ENCODE measurements around the gene CPA3.

The CPA3 gene, protein sequence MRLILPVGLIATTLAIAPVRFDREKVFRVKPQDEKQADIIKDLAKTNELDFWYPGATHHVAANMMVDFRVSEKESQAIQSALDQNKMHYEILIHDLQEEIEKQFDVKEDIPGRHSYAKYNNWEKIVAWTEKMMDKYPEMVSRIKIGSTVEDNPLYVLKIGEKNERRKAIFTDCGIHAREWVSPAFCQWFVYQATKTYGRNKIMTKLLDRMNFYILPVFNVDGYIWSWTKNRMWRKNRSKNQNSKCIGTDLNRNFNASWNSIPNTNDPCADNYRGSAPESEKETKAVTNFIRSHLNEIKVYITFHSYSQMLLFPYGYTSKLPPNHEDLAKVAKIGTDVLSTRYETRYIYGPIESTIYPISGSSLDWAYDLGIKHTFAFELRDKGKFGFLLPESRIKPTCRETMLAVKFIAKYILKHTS

DNA sequence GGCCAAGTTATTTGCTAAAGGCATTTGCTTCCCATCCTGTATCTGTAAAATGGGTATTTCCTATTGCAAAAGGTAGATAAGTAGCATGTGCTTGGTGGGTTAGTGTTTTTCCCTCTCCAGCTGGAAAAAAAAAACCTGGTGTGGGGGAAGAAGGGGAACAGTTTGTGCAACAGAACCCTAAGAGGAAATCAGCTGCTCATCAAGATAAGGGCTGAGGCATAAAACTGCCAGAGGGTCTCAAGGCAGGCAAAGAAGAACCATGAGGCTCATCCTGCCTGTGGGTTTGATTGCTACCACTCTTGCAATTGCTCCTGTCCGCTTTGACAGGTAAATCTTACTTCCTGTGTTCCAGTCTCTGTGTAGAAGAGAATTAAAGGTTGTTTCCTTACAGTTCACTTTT, at the start of gene CPA3:
Gene CPA3, plus strand, starts transcription at position 248 of the 400 bp plus-strand sequence. Its CDS starts 12 bp downstream, at position 260.
- DNase-seq = no peak

DNA sequence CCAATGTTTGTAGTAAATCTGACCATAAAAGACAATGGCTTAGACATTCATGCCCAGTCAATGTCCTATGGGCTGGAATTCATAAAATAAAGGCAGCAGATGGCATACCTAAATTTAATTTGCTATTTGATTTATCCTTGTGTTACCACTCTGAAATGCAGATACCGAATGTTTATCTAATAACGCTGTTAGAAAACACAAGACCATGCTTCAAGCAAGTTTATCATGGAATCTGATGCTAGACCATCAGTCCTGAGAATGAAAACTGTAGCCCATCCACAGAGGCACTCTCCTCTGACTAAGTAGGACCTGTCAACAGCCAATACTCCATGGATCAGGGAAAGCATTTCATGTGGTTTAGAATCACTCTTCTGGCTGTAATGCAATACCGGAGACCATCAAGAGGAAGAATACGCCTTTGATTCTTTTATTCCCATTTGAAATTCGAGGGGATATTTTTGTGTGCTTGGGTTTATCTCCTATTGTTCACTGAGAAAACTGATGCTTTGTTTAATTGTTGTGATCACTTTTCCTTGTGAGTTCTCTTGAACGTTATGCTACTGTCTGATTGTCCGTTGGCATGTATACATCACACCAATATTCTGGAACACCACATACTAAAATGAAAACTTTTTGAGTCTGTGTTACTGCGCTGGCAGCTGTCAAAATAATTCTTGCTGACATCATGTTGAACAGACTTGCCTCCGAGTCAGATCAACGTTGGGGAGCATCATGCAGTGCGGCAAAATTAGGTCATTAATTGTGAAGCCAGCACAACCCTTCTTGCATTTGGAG, 49.6 kb upstream of the CPA3 start:
- no peak for DNase-seq

DNA sequence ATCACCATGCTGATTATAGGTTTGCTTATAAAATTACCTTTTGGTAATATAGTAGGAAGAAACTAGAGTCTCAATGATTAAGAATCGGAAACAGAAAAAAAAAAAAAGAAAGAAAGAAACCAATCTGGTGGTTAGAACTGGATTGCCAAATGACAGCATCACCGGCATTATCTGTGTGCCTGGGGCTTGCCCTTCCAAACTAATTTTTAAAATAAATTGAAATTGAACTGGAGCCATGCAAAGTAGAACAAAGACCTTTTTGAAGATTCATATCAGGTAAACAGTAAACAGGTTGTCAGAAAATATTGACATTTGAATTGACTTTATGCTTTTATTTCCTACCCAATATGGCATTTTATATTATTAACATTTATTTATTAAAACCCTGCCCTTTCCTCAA, 48.7 kb upstream of the CPA3 start:
- DNase-seq = no peak

DNA sequence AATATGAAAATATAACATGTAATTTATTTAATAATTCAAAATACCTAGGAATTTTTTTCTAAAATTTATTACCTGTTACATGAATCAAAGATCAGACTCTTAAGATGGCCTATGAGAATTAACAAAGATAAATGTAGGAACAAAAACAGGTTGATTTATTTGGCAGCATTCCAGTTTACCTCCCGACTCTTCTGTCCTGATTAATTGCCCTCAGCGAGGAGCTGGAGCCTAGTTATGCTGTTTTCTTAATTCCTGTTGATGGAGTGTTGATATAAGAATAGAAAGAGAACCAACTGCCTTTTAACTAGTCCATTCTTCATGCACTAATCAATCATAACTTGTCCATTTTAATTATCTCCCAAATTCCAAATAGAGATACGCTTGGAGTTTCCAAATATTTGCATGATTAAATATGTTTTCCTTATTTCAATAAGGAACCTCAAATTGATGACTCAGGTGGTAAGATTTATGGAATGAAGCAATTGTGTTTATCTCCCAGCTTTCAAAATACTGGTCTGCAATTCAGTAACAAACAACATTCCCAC, 48.0 kb upstream of the CPA3 start:
- no peak for DNase-seq

DNA sequence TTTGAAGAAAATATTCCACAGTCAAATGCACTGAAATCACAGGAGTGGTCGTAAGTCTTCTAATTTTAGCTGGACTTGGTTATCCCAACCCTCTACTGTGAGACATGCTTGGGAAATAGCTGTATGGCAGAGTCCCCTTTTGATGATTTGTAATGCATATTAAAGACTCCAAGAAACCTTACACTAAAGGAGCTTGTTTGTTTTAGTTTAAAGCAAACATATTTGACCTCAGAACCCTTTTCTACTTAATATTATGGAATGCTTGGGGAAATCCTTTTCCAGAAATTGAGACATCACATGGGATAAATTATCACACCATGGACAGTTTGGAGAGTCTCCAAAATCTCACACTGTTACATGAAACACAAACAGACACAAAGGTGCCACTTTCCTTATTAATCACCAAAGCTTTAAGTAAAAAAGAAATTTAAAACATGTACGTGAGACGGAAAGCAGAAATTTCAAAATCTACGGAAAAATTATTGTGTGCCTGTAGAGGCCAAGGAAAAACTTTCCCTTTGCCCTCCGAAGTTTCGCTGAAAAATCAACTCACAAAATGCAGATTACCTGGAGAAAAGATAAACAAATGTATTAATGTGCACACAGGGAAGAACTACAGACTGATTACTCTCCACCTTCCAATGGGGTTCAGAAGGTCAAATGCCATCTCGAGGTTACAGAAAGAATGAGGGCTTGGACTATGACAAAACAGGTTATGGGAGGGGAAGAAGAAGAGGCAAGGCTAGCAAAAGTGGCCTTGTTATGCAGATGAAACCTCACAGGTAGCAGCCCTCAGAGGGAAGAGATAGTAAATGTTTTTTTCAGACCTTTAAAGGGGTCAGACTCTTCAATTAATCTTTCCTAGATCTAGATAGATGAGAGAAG, 44.5 kb upstream of the CPA3 start:
- DNase-seq = no peak

DNA sequence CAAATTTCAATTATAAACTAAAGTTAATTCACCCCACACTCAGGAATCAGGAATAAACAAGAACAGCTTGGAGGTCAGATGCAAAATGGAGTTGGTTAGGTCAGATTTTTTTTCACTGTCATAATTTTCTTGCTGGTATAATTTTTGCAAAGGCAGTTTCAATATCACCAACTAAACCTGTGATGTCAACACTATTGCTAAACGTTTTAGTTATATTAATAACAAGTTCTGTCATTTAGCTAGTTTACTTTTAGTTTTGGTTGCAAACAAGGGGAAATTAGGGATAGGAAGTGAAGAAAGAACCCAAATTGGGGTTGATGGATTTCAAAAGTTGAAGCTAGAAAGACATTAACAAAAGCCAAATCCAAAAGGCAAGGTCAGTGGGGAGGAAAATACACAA, 42.1 kb upstream of the CPA3 start:
- DNase-seq = no peak

DNA sequence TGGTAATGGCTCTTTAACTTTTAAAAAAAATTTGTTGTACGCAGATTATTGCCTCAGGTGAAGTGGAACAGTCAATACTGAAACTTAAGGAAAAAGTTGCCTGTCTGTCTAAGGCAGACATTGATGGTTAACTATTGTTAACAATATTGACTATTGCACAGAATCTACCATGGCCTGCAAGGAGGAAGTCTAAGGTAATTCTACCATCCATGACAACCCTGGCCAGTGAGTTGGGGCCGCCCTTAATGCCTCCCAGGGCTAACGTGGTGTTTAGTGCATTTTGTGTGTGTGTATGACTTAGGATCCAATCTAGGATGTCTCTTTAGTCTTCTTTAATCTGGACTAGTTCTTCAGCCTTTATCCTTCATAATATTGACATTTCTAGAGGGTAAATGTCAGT, 39.6 kb upstream of the CPA3 start:
- no peak for DNase-seq

DNA sequence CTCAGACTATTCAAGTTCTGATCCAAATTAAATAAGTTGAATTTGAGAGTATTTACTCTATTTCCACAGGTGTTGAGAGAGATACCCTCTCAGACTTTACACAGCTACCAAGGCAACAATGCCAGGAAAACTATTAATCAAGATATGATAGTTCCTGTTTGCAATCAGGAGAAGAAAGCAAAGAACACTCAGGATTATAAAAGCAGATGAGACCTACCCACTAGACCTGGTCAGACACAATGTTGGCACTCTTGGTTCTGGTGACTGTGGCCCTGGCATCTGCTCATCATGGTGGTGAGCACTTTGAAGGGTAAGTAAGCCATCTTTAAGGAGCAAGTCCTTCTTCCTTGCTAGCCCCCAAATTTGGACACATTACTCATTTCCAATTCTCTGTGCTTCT, 37.5 kb upstream of the CPA3 start, which contains the start of gene CPB1:
Gene CPB1, plus strand, starts transcription at position 227 of the 400 bp plus-strand sequence. Its CDS starts 13 bp downstream, at position 240.
- DNase-seq = no peak

DNA sequence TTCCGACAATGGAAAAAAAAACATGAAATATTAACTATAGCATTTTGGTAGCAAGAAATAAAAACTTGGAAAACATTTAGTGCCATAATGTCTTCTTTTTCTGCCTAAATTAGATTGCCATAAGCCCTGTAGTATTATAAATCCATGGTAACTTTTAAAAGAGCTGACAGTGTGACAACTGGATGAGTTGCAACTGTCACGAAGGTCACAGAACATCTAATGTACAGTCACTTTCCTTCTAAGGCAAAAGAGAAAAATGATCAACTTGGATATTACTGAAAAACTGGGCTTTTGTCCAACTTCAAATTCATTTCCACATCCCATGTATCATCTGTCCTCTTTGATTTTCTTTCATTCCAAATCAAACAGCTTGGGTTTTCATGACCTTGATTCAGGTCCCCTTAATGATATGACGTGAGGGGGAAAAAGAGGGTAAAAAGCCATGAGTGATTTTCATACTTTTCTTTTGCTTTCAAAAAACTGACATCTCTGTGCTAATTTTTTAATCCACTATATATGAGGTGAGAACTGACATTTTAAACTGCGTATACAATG, 36.9 kb upstream of the CPA3 start:
- DNase-seq = no peak

DNA sequence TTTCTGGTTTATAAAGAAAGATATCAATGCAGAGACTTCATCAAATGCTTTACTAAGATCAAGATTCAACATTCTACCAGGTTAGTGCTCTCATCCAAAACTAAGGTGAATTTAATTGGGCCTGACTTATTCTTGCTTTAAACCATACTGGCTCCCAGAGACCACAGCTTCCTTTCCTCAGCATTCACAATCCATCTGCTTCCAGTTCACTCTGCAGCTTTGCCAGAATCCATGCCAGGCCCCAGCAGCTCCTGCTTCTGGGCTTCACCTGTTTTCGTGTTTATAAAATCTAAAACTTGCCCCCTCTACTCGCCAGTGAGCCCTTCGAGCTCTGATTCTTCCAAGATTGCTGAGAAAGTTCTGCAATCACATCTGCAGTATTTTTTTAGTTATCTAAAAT, 35.2 kb upstream of the CPA3 start:
- DNase-seq = no peak

DNA sequence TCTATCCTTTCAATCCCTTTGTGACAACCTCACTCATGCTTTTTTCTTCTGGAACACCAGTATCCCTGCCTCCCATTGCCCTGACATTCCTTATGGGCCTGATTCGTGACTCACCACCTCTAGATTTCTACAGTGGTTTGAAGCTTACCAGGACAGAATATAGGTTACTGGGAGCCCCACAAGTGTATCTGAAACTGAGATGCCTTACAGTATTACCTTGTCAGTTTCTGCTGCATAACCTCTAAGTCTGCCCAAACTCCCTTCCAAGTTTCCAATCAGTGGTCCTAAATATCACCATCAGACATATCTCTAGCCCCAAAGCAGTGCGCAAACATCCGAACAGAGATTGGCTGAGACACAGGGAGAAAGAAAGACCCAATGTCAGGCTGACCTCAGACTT, 31.9 kb upstream of the CPA3 start:
- no peak for DNase-seq

DNA sequence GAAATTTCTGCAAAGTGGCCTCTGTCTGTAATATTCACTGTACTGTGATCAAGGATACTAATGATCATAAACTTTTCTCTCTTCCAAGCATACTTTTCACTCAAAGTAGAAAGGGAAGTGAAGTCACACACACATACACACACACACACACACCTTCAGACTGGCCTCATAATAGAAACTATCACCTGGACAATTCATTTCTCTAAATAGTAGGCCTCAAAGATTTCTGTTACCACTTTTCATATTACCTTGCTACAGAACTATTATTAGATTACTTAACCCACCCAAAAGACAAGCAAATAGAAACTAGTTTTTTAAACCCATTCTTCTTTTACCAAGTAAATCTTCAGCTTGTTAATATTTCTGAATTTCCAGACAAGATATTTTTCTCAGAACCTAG, 25.3 kb upstream of the CPA3 start:
- DNase-seq = no peak

DNA sequence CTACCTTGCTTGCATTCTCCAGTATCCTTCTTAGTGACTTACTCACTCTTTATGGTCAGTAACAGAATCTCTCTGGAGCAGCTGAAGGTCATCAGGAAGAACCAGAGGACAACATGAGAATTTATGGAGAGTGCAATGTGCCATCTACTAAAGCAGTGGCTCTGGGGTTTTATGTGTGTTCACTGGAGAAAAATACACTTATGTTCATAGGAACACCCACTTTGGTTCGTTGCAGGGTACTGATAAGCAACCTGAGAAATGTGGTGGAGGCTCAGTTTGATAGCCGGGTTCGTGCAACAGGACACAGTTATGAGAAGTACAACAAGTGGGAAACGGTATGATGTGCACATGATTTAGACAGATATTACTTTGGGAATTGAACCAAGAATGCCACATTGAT, 24.6 kb upstream of the CPA3 start:
- no peak for DNase-seq

DNA sequence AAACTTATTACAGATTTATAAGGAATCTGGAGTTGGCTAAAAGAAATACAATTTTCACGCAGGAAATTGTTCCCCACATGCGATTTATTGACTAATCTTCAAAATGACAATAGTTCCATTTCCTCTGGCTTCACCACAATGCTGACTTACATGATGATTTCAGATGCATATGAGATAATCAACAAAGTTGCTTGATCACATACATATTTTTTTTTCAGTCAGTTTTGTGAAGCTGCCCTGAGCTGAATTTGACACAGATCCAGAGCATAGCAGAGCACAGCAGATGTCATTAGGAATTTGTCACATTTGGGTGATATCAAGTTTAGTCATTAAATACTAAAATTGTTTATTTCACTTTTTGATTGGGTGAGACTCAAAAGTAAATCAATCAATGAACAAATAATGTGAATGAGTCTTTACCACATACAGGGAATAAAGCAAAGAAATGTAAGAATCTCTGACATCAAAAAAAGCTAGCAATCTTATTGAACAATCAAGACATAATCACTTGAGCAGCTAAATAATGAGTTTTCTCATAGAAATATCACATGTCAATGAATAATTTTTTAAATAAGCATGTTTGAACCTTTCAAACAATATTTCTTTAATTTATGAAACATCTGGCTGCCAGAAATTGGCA, 19.2 kb upstream of the CPA3 start:
- no peak for DNase-seq

DNA sequence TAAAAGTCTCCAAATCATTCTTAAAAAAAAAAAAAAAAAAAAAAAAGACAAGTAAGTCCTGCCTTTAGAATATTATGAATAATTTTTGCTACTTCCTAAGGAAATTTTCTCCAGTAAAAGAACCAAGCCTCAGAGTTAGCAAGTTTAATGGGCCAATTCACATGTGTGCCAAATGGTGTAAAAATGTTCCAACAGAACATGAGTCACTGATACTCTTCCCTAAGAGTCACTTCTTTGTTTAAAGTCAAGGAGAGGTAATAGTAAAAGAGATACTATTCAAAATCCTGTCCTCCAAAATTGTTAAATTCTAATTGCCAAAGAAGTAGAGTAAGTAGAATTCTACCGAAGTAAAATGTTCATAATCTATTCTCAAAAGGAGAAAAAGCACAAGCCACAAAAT, 17.7 kb upstream of the CPA3 start:
- no peak for DNase-seq

DNA sequence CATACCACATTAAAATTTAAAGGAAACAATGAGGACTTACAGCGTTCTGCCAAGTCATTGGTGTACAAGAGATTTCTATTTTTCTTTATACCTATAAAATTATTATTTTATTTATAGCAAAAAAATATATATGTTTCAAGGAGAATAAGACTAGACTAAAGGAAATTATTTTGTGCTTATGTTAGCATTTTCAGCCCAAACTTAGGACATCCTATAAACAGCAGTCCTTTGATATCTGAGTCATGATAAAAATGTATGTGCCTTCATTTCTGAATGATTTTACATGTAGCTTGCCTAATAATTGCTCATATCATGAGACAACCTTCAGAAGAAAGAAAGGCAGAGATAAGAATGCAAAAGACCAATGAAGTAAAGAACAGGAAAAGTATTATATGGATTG, 16.7 kb upstream of the CPA3 start:
- DNase-seq = no peak

DNA sequence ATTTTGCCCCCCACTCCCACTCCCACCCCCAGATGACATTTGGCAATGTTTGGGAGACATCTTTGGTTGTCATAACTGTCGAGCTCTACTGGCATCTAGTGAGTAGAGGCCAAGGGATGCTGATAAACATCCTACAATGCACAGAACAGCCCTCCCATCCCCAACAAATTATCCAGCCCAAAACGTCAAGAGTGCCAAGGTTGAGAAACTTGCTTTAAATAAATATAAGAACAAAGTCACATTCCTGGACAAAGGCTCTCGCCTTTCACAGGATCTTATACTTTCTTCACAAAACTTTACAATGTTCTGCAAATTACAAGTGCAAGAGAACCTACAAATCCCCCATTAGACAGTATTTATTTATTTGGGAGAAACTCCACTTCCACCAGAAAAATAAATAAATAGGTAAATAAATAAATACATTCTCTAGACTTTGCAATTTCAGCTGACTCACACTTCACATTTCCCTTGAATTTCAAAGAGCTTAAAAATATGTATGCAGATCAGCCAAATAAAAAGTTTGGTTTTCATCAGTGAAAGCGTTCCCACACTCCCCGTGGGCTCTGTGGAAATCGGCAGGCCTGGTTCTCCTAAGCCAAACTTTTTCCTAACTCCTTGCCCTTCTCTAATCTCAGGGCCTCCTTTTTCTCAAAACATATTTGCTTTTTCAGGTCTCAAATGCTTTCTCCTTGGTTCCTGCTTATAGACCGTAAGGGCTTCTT, 12.7 kb upstream of the CPA3 start:
- DNase-seq = no peak

DNA sequence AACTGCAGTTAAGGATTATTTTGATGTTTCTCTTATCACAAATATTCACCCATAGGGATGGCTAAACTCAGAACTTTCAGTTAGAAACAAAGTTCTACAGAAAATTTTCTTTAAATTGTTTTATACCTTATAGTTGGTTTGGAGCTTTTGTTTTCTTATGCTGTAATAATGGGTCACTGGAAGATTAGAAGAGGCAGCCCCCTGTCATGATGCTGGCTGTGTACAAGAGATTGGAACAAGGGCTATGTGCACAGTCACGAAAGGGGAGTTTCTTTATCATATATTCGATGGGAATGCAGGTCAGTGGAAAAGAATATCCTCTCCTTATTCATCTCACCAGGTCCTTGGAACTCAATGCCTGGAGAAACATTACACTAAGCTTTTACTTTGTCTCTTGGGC, 12.0 kb upstream of the CPA3 start:
- DNase-seq = no peak

DNA sequence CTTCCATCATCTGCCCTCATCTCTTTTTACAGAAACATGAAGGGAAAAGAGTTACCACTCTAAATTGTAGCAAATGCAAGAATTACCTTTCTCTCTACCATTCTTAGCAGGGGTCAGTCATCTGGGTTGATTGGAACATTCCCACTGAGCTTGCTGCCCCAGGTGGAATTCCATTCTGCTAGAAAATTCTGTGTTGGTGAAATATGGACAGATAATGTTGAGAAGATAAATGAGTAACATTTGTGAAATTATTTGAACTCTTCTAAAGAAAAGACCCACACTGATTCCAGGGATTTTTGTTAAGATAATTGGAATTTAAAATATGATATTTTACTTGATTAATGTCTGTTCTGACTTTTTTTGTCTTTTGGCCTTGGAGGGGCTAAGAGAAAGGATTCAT, 11.0 kb upstream of the CPA3 start:
- no peak for DNase-seq

DNA sequence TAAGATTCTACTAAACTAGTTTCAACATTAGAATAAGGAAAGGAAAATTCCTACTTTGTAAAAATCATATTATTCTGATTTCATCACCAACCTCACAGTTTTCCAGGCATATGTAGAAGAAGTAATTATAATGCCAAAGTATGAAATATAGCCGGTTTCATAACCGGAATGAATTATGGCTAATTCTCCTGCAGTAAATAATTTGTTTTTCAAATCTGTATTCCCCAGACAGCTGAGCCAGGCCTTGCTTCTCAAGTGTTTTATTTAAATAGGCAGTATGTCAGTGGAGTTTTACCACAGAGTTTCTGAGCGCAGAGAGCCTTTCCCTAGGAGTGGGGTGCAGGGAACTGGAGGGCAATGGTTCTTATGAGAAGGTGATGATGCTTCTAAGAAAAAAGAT, 8.7 kb upstream of the CPA3 start:
- DNase-seq = no peak

DNA sequence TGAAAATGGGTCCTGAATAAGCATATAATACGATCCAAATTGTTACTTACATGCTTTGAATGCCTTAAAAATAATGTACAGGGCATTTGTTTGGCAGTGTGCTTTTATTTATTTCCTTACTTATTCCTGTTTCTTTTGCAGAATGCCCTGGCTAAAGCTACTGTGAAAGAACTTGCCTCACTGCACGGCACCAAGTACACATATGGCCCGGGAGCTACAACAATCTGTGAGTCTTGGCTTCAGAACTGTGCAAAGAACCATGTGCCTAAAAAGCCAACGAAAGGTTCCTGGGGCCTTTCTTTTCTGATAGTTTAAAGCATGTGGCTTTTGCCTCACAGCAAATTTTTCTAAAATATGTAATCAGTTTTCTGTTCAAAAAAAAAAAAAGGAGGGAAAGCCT, 7.8 kb upstream of the CPA3 start:
- no peak for DNase-seq
